ENCODE data around the gene HSD3B2. TPM values are rescaled to one million over a fixed set of nuclear protein-coding genes. Genes with fewer than 3 reads are reported as not detected.

HSD3B2 gene
- total RNA-seq, 1 experiment from 2014 or later = not detected

DNA sequence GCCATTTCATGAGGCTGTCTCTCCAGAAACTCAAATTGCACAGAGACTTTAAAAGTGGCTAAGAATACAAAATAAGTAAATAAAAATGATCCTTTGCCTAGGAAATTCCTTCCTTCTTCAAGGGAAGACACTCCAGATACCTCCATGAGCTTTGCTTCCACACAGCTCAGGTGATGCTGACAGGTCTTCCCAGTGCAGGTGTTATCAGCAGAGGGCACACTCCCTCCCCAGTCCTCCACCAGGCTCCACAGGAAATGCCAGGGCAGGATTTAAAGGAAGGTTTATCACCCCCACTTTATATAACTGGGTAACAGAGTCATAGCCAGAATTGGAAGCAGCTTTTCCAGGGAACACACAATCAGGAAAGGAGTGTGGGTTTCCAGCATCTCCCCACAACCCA is 5.7 kb downstream of the HSD3B2 start:
- no peak overlapping the region for H3K56ac ChIP-seq (ENCODE audit: insufficient read length, low read depth, low read length)
- no peaks in the 10 kb centered on the region for H3K79me1 ChIP-seq (ENCODE audit: insufficient read depth, low read depth, low read length, poor library complexity, severe bottlenecking)
- no peak overlapping the region for H3K9ac ChIP-seq (ENCODE audit: extremely low read depth, insufficient read length, low read length)
- DNase-seq = no peak
- no peak overlapping the region for H2BK120ac ChIP-seq (ENCODE audit: low read depth, low read length, poor library complexity, severe bottlenecking)
- H3K4me2 ChIP-seq (ENCODE audit: insufficient read depth, insufficient read length, low read length) = no peak overlapping the region
- no peak overlapping the region for H3K27ac ChIP-seq (ENCODE audit: insufficient read length, low read depth, low read length)
- Mint-ChIP-seq H3K4me1 (peaks cover 8 to 10% of the 10 kb centered on the region in 2 experiments), H3K4me3 (no peak overlapping the region), H3K27ac (no peak overlapping the region), H3K9me3 (no peaks in the 10 kb centered on the region), H3K27me3 (ENCODE audit: low read depth) (no peaks in the 10 kb centered on the region; the same call in none of the 2 replicates), H3K36me3 (ENCODE audit: insufficient read depth in 1 of 3, low read depth in 3 of 3) (no peaks in the 10 kb centered on the region)
- H3K23me2 ChIP-seq (ENCODE audit: insufficient read length, low read depth, low read length, poor library complexity, severe bottlenecking) = no peaks in the 10 kb centered on the region
- no peak overlapping the region for H2BK5ac ChIP-seq (ENCODE audit: insufficient read length, low read length)
- no peak overlapping the region for H4K8ac ChIP-seq (replicated peaks; ENCODE audit: insufficient read length, low read depth, low read length)
- H3K27me3 ChIP-seq (ENCODE audit: insufficient read depth, low read length) = no peaks in the 10 kb centered on the region
- H3K4ac ChIP-seq (ENCODE audit: low read depth, low read length) = no peak overlapping the region
- H3K4me1 ChIP-seq (ENCODE audit: insufficient read depth, low read length) = no peaks in the 10 kb centered on the region; the same call in 1 of the 2 replicates
- no peak overlapping the region for H2AK5ac ChIP-seq (ENCODE audit: insufficient read length, low read length)
- H3K23ac ChIP-seq (ENCODE audit: insufficient read length, low read depth, low read length) = no peak overlapping the region
- H4K5ac ChIP-seq (ENCODE audit: insufficient read length, low read depth, low read length) = no peak overlapping the region
- H4K20me1 ChIP-seq (ENCODE audit: control insufficient read depth, insufficient read depth, insufficient read length) = no peaks in the 10 kb centered on the region
- H3K79me2 ChIP-seq (ENCODE audit: insufficient read depth, low read length) = no peaks in the 10 kb centered on the region
- H3K18ac ChIP-seq (ENCODE audit: insufficient read length, low read depth, low read length) = no peak overlapping the region
- H2BK20ac ChIP-seq (ENCODE audit: low read depth, low read length, poor library complexity, severe bottlenecking) = no peak overlapping the region
- no peak overlapping the region for H2BK15ac ChIP-seq (ENCODE audit: low read depth, low read length)
- no peak overlapping the region for H4K91ac ChIP-seq (ENCODE audit: insufficient read length, low read depth, low read length)
- TF ChIP-seq, protein P1, sequence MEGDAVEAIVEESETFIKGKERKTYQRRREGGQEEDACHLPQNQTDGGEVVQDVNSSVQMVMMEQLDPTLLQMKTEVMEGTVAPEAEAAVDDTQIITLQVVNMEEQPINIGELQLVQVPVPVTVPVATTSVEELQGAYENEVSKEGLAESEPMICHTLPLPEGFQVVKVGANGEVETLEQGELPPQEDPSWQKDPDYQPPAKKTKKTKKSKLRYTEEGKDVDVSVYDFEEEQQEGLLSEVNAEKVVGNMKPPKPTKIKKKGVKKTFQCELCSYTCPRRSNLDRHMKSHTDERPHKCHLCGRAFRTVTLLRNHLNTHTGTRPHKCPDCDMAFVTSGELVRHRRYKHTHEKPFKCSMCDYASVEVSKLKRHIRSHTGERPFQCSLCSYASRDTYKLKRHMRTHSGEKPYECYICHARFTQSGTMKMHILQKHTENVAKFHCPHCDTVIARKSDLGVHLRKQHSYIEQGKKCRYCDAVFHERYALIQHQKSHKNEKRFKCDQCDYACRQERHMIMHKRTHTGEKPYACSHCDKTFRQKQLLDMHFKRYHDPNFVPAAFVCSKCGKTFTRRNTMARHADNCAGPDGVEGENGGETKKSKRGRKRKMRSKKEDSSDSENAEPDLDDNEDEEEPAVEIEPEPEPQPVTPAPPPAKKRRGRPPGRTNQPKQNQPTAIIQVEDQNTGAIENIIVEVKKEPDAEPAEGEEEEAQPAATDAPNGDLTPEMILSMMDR (conservative IDR thresholded peaks at IDR 0.05) = no peak; the same call in 2 of the 3 replicates
- no peak overlapping the region for H3T11ph ChIP-seq (ENCODE audit: low read length)
- H3K14ac ChIP-seq (ENCODE audit: insufficient read depth, low read length) = no peak overlapping the region
- H3K9me3 ChIP-seq (ENCODE audit: control insufficient read depth, low read depth, low read length) = no peaks in the 10 kb centered on the region
- H2BK12ac ChIP-seq (ENCODE audit: insufficient read length, low read depth, low read length) = no peak overlapping the region
- H2AFZ ChIP-seq (ENCODE audit: low read length) = no peak overlapping the region
